Heart right ventricle (tissue), 16 donors: Measurements from ENCODE around the gene TSHR. TPM values are rescaled to one million over a fixed set of nuclear protein-coding genes. Genes with fewer than 3 reads are reported as not detected.

Experiments
- ATAC-seq, 8 donors: fragments of 200-7000 bp; cut with Tn5 transposase; one replicate each; pipeline ENCODE4 v1.9.1; 2020; ENCODE audit warnings: mild to moderate bottlenecking in 8 of 8, moderate library complexity in 8 of 8, moderate number of reproducible peaks in 1 of 8
- DNase-seq, 2 donors: peaks; one replicate each; pipeline ENCODE4 v3.0.0-alpha.2; 2020
- H3K27ac ChIP-seq, 10 donors: fragments of 200-600 bp; sonication (generic) in 2 of 10; one replicate each; pipeline versions ENCODE4 v1.5.0 to v1.8.0; 2020 to 2022; ENCODE audit warnings: mild to moderate bottlenecking in 3 of 10
- H3K27me3 ChIP-seq, 7 donors: fragments of 200-600 bp; one replicate each; pipeline ENCODE4 v1.8.0; 2021 to 2022; ENCODE audit warnings: mild to moderate bottlenecking in 2 of 7
- H3K36me3 ChIP-seq, 9 donors: fragments of 200-600 bp; sonication (generic) in 1 of 9; one replicate each; pipeline versions ENCODE4 v1.5.0 to v1.8.0; 2020 to 2022; ENCODE audit warnings: mild to moderate bottlenecking in 2 of 9
- H3K4me1 ChIP-seq, 9 donors: fragments of 200-600 bp; sonication (generic) in 1 of 9; one replicate each; pipeline versions ENCODE4 v1.5.0 to v1.8.0; 2020 to 2022; ENCODE audit warnings: mild to moderate bottlenecking in 4 of 9
- H3K4me3 ChIP-seq, 10 donors: fragments of 200-600 bp; sonication (generic) in 2 of 10; one replicate each; pipeline versions ENCODE4 v1.5.0 to v1.8.0; 2020 to 2022; ENCODE audit warnings: mild to moderate bottlenecking in 7 of 10, moderate library complexity in 2 of 10
- H3K9me3 ChIP-seq, 11 donors: fragments of 200-600 bp in 10 of 11; sonication (generic) in 2 of 11; one replicate each; pipeline versions ENCODE4 v1.5.0 to v1.8.0; 2013 to 2022; ENCODE audit warnings: mild to moderate bottlenecking in 2 of 11, control low read depth in 1 of 11, moderate library complexity in 1 of 11
- WGBS, 2 donors: extraction: QIAGEN DNeasy Blood & Tissue Kit; methylation state at CpG; one replicate each; pipeline ENCODE4 v1.1.7; 2013; ENCODE audit warnings: inconsistent platforms in 1 of 2; 5-methylcytosine and 5-hydroxymethylcytosine counted together
- intact Hi-C, 10 donors: fragments of 100-400 bp; cut with DNase I; formaldehyde crosslinking; loops; one replicate each; pipeline versions ENCODE4 v1.11.1 to v1.14.2; 2022
- polyA plus RNA-seq, 2 donors: library from polyadenylated mRNA; stranded (reverse); fragments of 200-250 nt; gene quantifications; one replicate each; pipeline ENCODE4 v1.2.3, GENCODE V29; 2013
- total RNA-seq, 10 donors: library from RNA; stranded (reverse); fragmentation: NEBNext Ultra II Directional in 3 of 10; extraction: Animal tissue kit (Norgen Biotek cat#: 25700) in 3 of 10; gene quantifications; one replicate each; pipeline versions ENCODE4 v1.2.1 to v1.2.4, GENCODE V29; 2021 to 2023
- TF ChIP-seq, protein P1 (sequence below), 9 donors: fragments of 200-600 bp; sonication (generic) in 2 of 9; IDR thresholded peaks; one replicate each; pipeline versions ENCODE4 v1.5.0 to v1.8.0; 2021 to 2022; ENCODE audit warnings: antibody characterized with exemption in 9 of 9, mild to moderate bottlenecking in 5 of 9, moderate library complexity in 1 of 9
- donor health status: Arrhythmogenic right ventricular cardiomyopathy.
- donor health status: ischemic (EF 13 %, LVEDD 7.1; RV severe dilation, severe dysfunction).
- donor health status: healthy with polysubstance abuse.
- donor health status: DM: no; HTN: yes; CAD: no.
- donor health status: DM: no; HTN: no; CAD: no.
- donor health status: ischemic (EF 25% LVEDD 6.9; RV normal size, moderate dysfunction).
- donor health status: ischemic (EF 25% LVEDD 5.7; RV mildly dilated, moderate dysfunction).
- donor health status: healthy.
- donor health status: DM: yes; HTN: yes; CAD: no.
- donor health status: Ischemic cardiomyopathy.
- donor health status: ischemic (EF 35%, LVEDD 5.7; RV mildly dilated, moderate dysfunction).
- donor health status: nonischemic (EF 11% LVEDD 7.7; RV severe dilation, severe dysfunction).
- donor health status: DM: yes; HTN: yes; CAD: no.
- donor health status: PGD.
- donor health status: ischemic (EF 29% LVEDD 5.4; RV normal size, mild dysfunction).
- donor health status: nonischemic (EF 23%, LVEDD 6.1; RV moderate dilation, normal function).

The TSHR gene
- total and polyA plus RNA-seq, 12 donors, result 0.04 TPM; not detected in 11

DNA sequence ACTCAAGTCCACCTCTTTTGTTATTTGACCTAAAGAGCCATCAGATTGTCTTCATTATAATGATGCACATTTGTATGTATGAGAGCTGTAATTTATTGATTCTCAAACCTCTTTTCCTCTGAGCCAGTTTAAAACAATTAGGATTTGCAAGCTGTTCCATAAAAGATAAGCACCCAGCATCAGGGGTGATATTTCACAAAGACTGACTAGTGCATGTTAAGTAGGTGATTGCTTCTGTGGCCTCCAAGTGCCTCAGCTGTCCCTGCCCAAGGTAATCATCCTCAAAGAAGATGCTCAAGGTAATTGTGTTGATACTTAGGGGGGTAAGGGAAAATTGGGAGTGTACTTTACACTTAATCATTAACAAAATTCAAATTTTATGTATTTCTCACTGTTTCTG, 32.1 kb upstream of the TSHR start:
- no peak overlapping the region for H3K4me3 ChIP-seq
- H3K27ac ChIP-seq, result no peak overlapping the region
- no peaks in the 10 kb centered on the region for H3K9me3 ChIP-seq
- H3K27me3 ChIP-seq, result no peaks in the 10 kb centered on the region
- no peaks in the 10 kb centered on the region for H3K36me3 ChIP-seq
- intact Hi-C loops, result no loop called here
- DNase-seq, result no peak
- H3K4me1 ChIP-seq, result peaks cover 0 to 13% (median 0%) of the 10 kb centered on the region in 9 donors
- TF ChIP-seq, protein P1, sequence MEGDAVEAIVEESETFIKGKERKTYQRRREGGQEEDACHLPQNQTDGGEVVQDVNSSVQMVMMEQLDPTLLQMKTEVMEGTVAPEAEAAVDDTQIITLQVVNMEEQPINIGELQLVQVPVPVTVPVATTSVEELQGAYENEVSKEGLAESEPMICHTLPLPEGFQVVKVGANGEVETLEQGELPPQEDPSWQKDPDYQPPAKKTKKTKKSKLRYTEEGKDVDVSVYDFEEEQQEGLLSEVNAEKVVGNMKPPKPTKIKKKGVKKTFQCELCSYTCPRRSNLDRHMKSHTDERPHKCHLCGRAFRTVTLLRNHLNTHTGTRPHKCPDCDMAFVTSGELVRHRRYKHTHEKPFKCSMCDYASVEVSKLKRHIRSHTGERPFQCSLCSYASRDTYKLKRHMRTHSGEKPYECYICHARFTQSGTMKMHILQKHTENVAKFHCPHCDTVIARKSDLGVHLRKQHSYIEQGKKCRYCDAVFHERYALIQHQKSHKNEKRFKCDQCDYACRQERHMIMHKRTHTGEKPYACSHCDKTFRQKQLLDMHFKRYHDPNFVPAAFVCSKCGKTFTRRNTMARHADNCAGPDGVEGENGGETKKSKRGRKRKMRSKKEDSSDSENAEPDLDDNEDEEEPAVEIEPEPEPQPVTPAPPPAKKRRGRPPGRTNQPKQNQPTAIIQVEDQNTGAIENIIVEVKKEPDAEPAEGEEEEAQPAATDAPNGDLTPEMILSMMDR (IDR thresholded peaks at IDR 0.05), result no peak
- ATAC-seq, result no peak

GRCh38 chr14:80924365-80925103, 30.9 kb upstream of the TSHR start:
- TF ChIP-seq, protein P1 (IDR thresholded peaks at IDR 0.05), result no peak
- H3K36me3 ChIP-seq, result no peaks in the 10 kb centered on the region
- H3K4me1 ChIP-seq, result peaks cover 0 to 13% (median 0%) of the 10 kb centered on the region in 9 donors
- no peaks in the 10 kb centered on the region for H3K27me3 ChIP-seq
- no peak overlapping the region for H3K4me3 ChIP-seq
- H3K9me3 ChIP-seq, result peaks cover 0 to 4% (median 0%) of the 10 kb centered on the region in 11 donors
- H3K27ac ChIP-seq, result no peak overlapping the region
- no peak for ATAC-seq
- WGBS, 2 donors, result 86 to 89% methylated on average over 2 of the region's 2 CpGs
- intact Hi-C loops, result no loop called here
- DNase-seq, result no peak

DNA sequence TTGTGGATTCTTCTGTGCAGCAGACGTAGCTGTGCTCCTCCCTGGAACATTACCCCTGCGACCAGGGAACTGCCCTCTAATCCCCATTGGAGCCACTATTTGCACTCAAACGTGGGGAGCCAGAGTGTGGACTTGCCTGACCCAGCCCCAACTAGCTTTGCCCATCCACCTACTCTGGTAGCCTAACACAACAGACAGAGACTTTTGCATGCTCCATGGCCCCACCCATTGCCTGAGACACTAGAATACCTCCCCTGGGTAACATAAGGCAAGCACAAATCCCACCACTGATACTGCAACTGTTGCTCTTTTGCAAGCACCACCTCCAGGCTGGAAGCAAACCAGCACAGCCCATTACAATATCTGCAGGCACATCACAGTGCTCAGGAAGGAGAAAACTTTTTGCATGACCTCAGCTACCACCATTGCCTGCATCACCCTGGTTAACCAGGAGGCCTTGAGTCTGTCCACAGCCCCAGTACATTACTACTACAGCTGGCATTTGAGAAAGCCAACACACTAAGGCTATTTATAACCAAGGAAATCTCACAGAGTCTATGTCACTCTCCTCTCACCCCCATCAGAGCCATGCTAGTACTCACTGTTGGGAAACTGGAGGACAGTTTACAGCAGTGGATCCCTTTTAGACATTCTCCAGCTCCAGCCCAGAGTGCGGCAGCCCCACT, 28.9 kb upstream of the TSHR start:
- Histone ChIP-seq H3K27ac (peak overlapping the region in 1 of 10 donors; percentile 21), H3K4me1 (peaks cover 0 to 16% (median 0%) of the 10 kb centered on the region in 9 donors), H3K4me3 (peak overlapping the region in 1 of 10 donors; percentile 12), H3K9me3 (peaks cover 0 to 4% (median 0%) of the 10 kb centered on the region in 11 donors), H3K36me3 (no peaks in the 10 kb centered on the region), H3K27me3 (no peaks in the 10 kb centered on the region)
- DNase-seq (peak in 1 of 2 donors; percentile 7), ATAC-seq (peak in 7 of 8 donors; percentile 58 to 96 (median 86))
- TF ChIP-seq, protein P1 (IDR thresholded peaks at IDR 0.05), result no peak
- intact Hi-C loops, result no loop called here
- WGBS, 2 donors, result 77 to 80% methylated on average over 4 of the region's 4 CpGs

GRCh38 chr14:80927083-80927989, 28.1 kb upstream of the TSHR start:
- TF ChIP-seq, protein P1 (IDR thresholded peaks at IDR 0.05), result no peak
- Histone ChIP-seq H3K9me3 (peaks cover 0 to 4% (median 0%) of the 10 kb centered on the region in 11 donors), H3K4me3 (peak overlapping the region in 1 of 10 donors; percentile 12), H3K36me3 (no peaks in the 10 kb centered on the region), H3K27ac (peak overlapping the region in 1 of 10 donors; percentile 21), H3K27me3 (no peaks in the 10 kb centered on the region), H3K4me1 (peaks cover 0 to 21% (median 0%) of the 10 kb centered on the region in 9 donors)
- WGBS, 2 donors, result 69 to 76% methylated on average over 8 of the region's 8 CpGs
- intact Hi-C loops, result no loop called here
- DNase-seq, result no peak
- ATAC-seq, result peak in 4 of 8 donors; percentile 9 to 61 (median 26)
